ENCODE measurements around the gene SYT8.

SYT8 gene

GRCh38 chr11:1832920-1833295 is 1.9 kb upstream of the SYT8 start:
- DNase-seq, result no peak

- DNase-seq, result no peak
These were observed 654 bp upstream of the SYT8 start for GRCh38 chr11:1834062-1834610.

- no peak for DNase-seq
These were observed 851 bp downstream of the SYT8 start for GRCh38 chr11:1835671-1836010.

- no peak for DNase-seq
These were observed 1.5 kb downstream of the SYT8 start for GRCh38 chr11:1836011-1836945.

- no peak for DNase-seq
These were observed 2.6 kb downstream of the SYT8 start for GRCh38 chr11:1837171-1838076.

- DNase-seq, result no peak
These were observed 3.3 kb downstream of the SYT8 start for GRCh38 chr11:1838077-1838425.

- no peak for DNase-seq
These were observed 3.8 kb downstream of the SYT8 start, which contains the start of gene TNNI2 for GRCh38 chr11:1838426-1839144. TNNI2 (plus strand) TSS chr11:1838981; CDS start chr11:1839697, 716 bp downstream.

- DNase-seq, result no peak
These were observed 4.6 kb downstream of the SYT8 start for GRCh38 chr11:1839204-1839923.

- DNase-seq, result no peak
These were observed 5.4 kb downstream of the SYT8 start for GRCh38 chr11:1839924-1840779.

- DNase-seq, result no peak
These were observed 6.1 kb downstream of the SYT8 start for GRCh38 chr11:1840780-1841480.

GRCh38 chr11:1841511-1842148 is 6.8 kb downstream of the SYT8 start:
- no peak for DNase-seq

- no peak for DNase-seq
These were observed 7.6 kb downstream of the SYT8 start for GRCh38 chr11:1842149-1843097.

GRCh38 chr11:1843098-1843473 is 8.3 kb downstream of the SYT8 start:
- no peak for DNase-seq

- no peak for DNase-seq
These were observed 9.0 kb downstream of the SYT8 start for GRCh38 chr11:1843796-1844195.

GRCh38 chr11:1844221-1845094 is 9.7 kb downstream of the SYT8 start:
- DNase-seq, result no peak

- no peak for DNase-seq
These were observed 10.3 kb downstream of the SYT8 start for GRCh38 chr11:1845095-1845429.

GRCh38 chr11:1845561-1846452 is 11.0 kb downstream of the SYT8 start:
- DNase-seq, result no peak
